ENCODE data around the gene GPC1. TPM values are rescaled to one million over a fixed set of nuclear protein-coding genes. Genes with fewer than 3 reads are reported as not detected.
A peak's percentile ranks its signal among the peaks of the same experiment; 100 is the strongest.

GPC1 gene
- total and polyA plus RNA-seq, 10 donors = 4.1 to 25.0 (median 15.1) TPM

GRCh38 chr2:240502059-240502429, 66.6 kb downstream of the GPC1 start:
- Histone ChIP-seq H3K9me3 (no peaks in the 10 kb centered on the region), H3K27ac (no peak overlapping the region), H3K36me3 (peaks cover 0 to 75% (median 18%) of the 10 kb centered on the region in 6 donors), H3K4me1 (no peaks in the 10 kb centered on the region), H3K4me3 (no peak overlapping the region), H3K27me3 (replicated peaks in 1 of 7) (no peaks in the 10 kb centered on the region)
- intact Hi-C loops (cut with DNase I; ENCODE audit: low total_unique reads) = no loop called here
- TF ChIP-seq CTCF (IDR thresholded peaks at IDR 0.05 in 8 of 11, conservative IDR thresholded peaks at IDR 0.05 in 3 of 11) = no peak
- no peak for TF ChIP-seq POLR2AphosphoS5 (IDR thresholded peaks at IDR 0.05)
- no peak for TF ChIP-seq POLR2A (IDR thresholded peaks at IDR 0.05)
- peak; percentile 59 for DNase-seq
- WGBS, 5 donors = 87 to 98% (median 93%) methylated on average over 5 of the region's 5 CpGs

GRCh38 chr2:240502430-240503121, 67.1 kb downstream of the GPC1 start:
- peak; percentile 37 for DNase-seq
- Histone ChIP-seq H3K4me1 (no peaks in the 10 kb centered on the region), H3K36me3 (peaks cover 0 to 70% (median 15%) of the 10 kb centered on the region in 6 donors), H3K4me3 (no peak overlapping the region), H3K27me3 (replicated peaks in 1 of 7) (no peaks in the 10 kb centered on the region), H3K9me3 (no peaks in the 10 kb centered on the region), H3K27ac (no peak overlapping the region)
- WGBS, 5 donors = 81 to 91% (median 90%) methylated on average over 14 of the region's 14 CpGs
- TF ChIP-seq POLR2AphosphoS5 (IDR thresholded peaks at IDR 0.05) (no peak), CTCF (IDR thresholded peaks at IDR 0.05 in 8 of 11, conservative IDR thresholded peaks at IDR 0.05 in 3 of 11) (no peak), POLR2A (IDR thresholded peaks at IDR 0.05) (no peak)
- intact Hi-C loops (cut with DNase I; ENCODE audit: low total_unique reads) = no loop called here

- 92 to 96% (median 95%) methylated on average over 9 of the region's 9 CpGs for WGBS, 5 donors
- peak; percentile 22 for DNase-seq
- no peak overlapping the region for H3K4me3 ChIP-seq
Measured at GRCh38 chr2:240503375-240503774, 67.9 kb downstream of the GPC1 start.

More at GRCh38 chr2:240503375-240503774, 67.9 kb downstream of the GPC1 start:
- Histone ChIP-seq H3K36me3 (peaks cover 0 to 62% (median 14%) of the 10 kb centered on the region in 6 donors), H3K27me3 (replicated peaks in 1 of 7) (no peaks in the 10 kb centered on the region), H3K9me3 (no peaks in the 10 kb centered on the region), H3K4me1 (no peaks in the 10 kb centered on the region), H3K27ac (no peak overlapping the region)
- intact Hi-C loops (cut with DNase I; ENCODE audit: low total_unique reads) = no loop called here
- TF ChIP-seq CTCF (IDR thresholded peaks at IDR 0.05 in 8 of 11, conservative IDR thresholded peaks at IDR 0.05 in 3 of 11) (no peak), POLR2AphosphoS5 (IDR thresholded peaks at IDR 0.05) (no peak)
